Endothelial cell of umbilical vein (primary cell): Measurements from ENCODE around the gene RHOF.

Experiments used
- EZH2 ChIP-seq: IDR thresholded peaks from 2 replicates; pipeline ENCODE4 v1.6.1; 2012; ENCODE audit warnings: borderline replicate concordance, low read depth, mild to moderate bottlenecking, moderate library complexity, low read length, inconsistent platforms; ENCODE audit not compliant: severe bottlenecking
- MYC ChIP-seq: IDR thresholded peaks from one replicate; pipeline ENCODE4 v1.6.1; 2011; ENCODE audit warnings: mild to moderate bottlenecking, low read depth, low read length
- POLR2A ChIP-seq: IDR thresholded peaks from 2 replicates; pipeline ENCODE4 v1.6.1; 2012; ENCODE audit warnings: low read depth, mild to moderate bottlenecking, control low read depth, low read length
- TF ChIP-seq, protein P1 (sequence below), 2 donors: IDR thresholded peaks; 1 replicate in 1 of 2; 2 replicates in 1 of 2; pipeline ENCODE4 v1.5.1; 2011; ENCODE audit warnings: low read length in 2 of 2, mild to moderate bottlenecking in 2 of 2, moderate library complexity in 2 of 2, control low read depth in 1 of 2, inconsistent platforms in 1 of 2, low read depth in 1 of 2; ENCODE audit not compliant: insufficient read depth in 1 of 2; ENCODE audit errors: extremely low read depth in 1 of 2

DNA sequence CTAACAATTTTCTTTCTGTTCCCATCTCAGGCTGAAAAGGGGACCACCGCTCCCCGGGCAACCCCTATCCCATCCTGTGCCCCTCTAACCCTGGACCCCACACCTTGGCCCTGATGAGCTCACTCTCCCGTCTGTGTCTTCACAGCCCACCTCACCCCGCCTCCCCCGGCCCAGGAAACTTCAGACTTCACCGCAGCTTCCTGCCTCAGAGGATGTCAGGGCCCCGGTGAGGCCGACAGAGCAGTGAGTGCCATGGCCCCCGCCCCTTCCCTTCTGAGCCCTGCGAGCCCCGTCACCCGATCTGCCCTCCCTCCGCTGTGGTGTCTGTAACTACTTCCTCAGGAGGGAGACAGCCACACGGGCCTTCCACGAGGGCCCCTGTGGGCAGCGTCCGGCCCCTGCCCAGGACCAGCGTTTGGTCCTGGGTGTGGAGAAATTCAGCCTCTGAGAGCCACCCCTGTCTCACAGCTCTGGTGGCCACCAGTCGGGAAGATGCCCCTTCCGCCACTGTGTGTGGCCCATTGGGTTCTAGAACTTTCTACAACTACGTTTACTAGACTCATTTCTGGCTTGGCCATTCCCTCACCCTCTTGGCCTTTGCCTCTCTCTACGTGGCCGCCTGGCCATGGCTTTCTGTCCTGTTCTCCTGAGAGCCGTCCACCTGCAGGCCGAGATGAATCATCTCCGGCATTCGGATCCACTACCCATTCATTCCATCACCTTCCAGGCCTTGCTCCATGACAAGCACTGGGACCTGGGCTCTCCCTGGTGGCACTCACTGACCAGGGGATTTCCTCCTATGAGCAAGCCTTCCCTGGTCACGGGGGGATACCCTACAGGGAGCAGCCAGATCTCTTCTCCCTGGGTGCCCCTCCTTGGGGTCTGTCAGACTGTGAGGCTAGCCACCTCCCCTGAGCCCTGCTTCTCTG is 3.4 kb downstream of the RHOF start:
- TF ChIP-seq, protein P1, sequence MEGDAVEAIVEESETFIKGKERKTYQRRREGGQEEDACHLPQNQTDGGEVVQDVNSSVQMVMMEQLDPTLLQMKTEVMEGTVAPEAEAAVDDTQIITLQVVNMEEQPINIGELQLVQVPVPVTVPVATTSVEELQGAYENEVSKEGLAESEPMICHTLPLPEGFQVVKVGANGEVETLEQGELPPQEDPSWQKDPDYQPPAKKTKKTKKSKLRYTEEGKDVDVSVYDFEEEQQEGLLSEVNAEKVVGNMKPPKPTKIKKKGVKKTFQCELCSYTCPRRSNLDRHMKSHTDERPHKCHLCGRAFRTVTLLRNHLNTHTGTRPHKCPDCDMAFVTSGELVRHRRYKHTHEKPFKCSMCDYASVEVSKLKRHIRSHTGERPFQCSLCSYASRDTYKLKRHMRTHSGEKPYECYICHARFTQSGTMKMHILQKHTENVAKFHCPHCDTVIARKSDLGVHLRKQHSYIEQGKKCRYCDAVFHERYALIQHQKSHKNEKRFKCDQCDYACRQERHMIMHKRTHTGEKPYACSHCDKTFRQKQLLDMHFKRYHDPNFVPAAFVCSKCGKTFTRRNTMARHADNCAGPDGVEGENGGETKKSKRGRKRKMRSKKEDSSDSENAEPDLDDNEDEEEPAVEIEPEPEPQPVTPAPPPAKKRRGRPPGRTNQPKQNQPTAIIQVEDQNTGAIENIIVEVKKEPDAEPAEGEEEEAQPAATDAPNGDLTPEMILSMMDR (IDR thresholded peaks at IDR 0.05; ENCODE audit: extremely low read depth in 1 of 2, insufficient read depth in 1 of 2, low read depth in 1 of 2, low read length in 2 of 2): no peak
- TF ChIP-seq MYC: no peak
- TF ChIP-seq POLR2A: no peak
- no peak for TF ChIP-seq EZH2
